Heart right ventricle (tissue), 16 donors: Measurements from ENCODE around the gene TSEN34. TPM values are rescaled to one million over a fixed set of nuclear protein-coding genes. Genes with fewer than 3 reads are reported as not detected.
A peak's percentile ranks its signal among the peaks of the same experiment; 100 is the strongest.
"Not testable (repeated sequence)": the region's sequence is repeated elsewhere in the genome, so short reads cannot be mapped to it uniquely, and the experiment has no call there.

ENCODE experiments used
- ATAC-seq, 8 donors: fragments of 200-7000 bp; cut with Tn5 transposase; one replicate each; pipeline ENCODE4 v1.9.1; 2020; ENCODE audit warnings: mild to moderate bottlenecking in 8 of 8, moderate library complexity in 8 of 8, moderate number of reproducible peaks in 1 of 8
- DNase-seq, 2 donors: peaks; one replicate each; pipeline ENCODE4 v3.0.0-alpha.2; 2020
- H3K27ac ChIP-seq, 10 donors: fragments of 200-600 bp; sonication (generic) in 2 of 10; one replicate each; pipeline versions ENCODE4 v1.5.0 to v1.8.0; 2020 to 2022; ENCODE audit warnings: mild to moderate bottlenecking in 3 of 10
- H3K27me3 ChIP-seq, 7 donors: fragments of 200-600 bp; one replicate each; pipeline ENCODE4 v1.8.0; 2021 to 2022; ENCODE audit warnings: mild to moderate bottlenecking in 2 of 7
- H3K36me3 ChIP-seq, 9 donors: fragments of 200-600 bp; sonication (generic) in 1 of 9; one replicate each; pipeline versions ENCODE4 v1.5.0 to v1.8.0; 2020 to 2022; ENCODE audit warnings: mild to moderate bottlenecking in 2 of 9
- H3K4me1 ChIP-seq, 9 donors: fragments of 200-600 bp; sonication (generic) in 1 of 9; one replicate each; pipeline versions ENCODE4 v1.5.0 to v1.8.0; 2020 to 2022; ENCODE audit warnings: mild to moderate bottlenecking in 4 of 9
- H3K4me3 ChIP-seq, 10 donors: fragments of 200-600 bp; sonication (generic) in 2 of 10; one replicate each; pipeline versions ENCODE4 v1.5.0 to v1.8.0; 2020 to 2022; ENCODE audit warnings: mild to moderate bottlenecking in 7 of 10, moderate library complexity in 2 of 10
- H3K9me3 ChIP-seq, 11 donors: fragments of 200-600 bp in 10 of 11; sonication (generic) in 2 of 11; one replicate each; pipeline versions ENCODE4 v1.5.0 to v1.8.0; 2013 to 2022; ENCODE audit warnings: mild to moderate bottlenecking in 2 of 11, control low read depth in 1 of 11, moderate library complexity in 1 of 11
- CTCF ChIP-seq, 9 donors: fragments of 200-600 bp; sonication (generic) in 2 of 9; IDR thresholded peaks; one replicate each; pipeline versions ENCODE4 v1.5.0 to v1.8.0; 2021 to 2022; ENCODE audit warnings: antibody characterized with exemption in 9 of 9, mild to moderate bottlenecking in 5 of 9, moderate library complexity in 1 of 9
- WGBS, 2 donors: extraction: QIAGEN DNeasy Blood & Tissue Kit; methylation state at CpG; one replicate each; pipeline ENCODE4 v1.1.7; 2013; ENCODE audit warnings: inconsistent platforms in 1 of 2; 5-methylcytosine and 5-hydroxymethylcytosine counted together
- intact Hi-C, 10 donors: fragments of 100-400 bp; cut with DNase I; formaldehyde crosslinking; loops; one replicate each; pipeline versions ENCODE4 v1.11.1 to v1.14.2; 2022
- polyA plus RNA-seq, 2 donors: library from polyadenylated mRNA; stranded (reverse); fragments of 200-250 nt; gene quantifications; one replicate each; pipeline ENCODE4 v1.2.3, GENCODE V29; 2013
- total RNA-seq, 10 donors: library from RNA; stranded (reverse); fragmentation: NEBNext Ultra II Directional in 3 of 10; extraction: Animal tissue kit (Norgen Biotek cat#: 25700) in 3 of 10; gene quantifications; one replicate each; pipeline versions ENCODE4 v1.2.1 to v1.2.4, GENCODE V29; 2021 to 2023
- donor health status: Arrhythmogenic right ventricular cardiomyopathy.
- donor health status: ischemic (EF 13 %, LVEDD 7.1; RV severe dilation, severe dysfunction).
- donor health status: healthy with polysubstance abuse.
- donor health status: DM: no; HTN: yes; CAD: no.
- donor health status: DM: no; HTN: no; CAD: no.
- donor health status: ischemic (EF 25% LVEDD 6.9; RV normal size, moderate dysfunction).
- donor health status: ischemic (EF 25% LVEDD 5.7; RV mildly dilated, moderate dysfunction).
- donor health status: healthy.
- donor health status: DM: yes; HTN: yes; CAD: no.
- donor health status: Ischemic cardiomyopathy.
- donor health status: ischemic (EF 35%, LVEDD 5.7; RV mildly dilated, moderate dysfunction).
- donor health status: nonischemic (EF 11% LVEDD 7.7; RV severe dilation, severe dysfunction).
- donor health status: DM: yes; HTN: yes; CAD: no.
- donor health status: PGD.
- donor health status: ischemic (EF 29% LVEDD 5.4; RV normal size, mild dysfunction).
- donor health status: nonischemic (EF 23%, LVEDD 6.1; RV moderate dilation, normal function).

The TSEN34 gene
- total and polyA plus RNA-seq, 12 donors = 5.6 to 38.0 (median 19.3) TPM

- H3K36me3 ChIP-seq = peaks cover 0 to 72% (median 0%) of the 10 kb centered on the region in 9 donors
- H3K4me1 ChIP-seq = no peaks in the 10 kb centered on the region
- peaks cover 0 to 5% (median 0%) of the 10 kb centered on the region in 7 donors for H3K27me3 ChIP-seq
- H3K9me3 ChIP-seq = no peaks in the 10 kb centered on the region
- ATAC-seq (peak; percentile 56 to 84 (median 75)), DNase-seq (no peak)
- TF ChIP-seq CTCF (IDR thresholded peaks at IDR 0.05) = no peak
- intact Hi-C loops = no loop called here
- WGBS, 2 donors = 67 to 76% methylated on average over 23 of the region's 23 CpGs
- H3K4me3 ChIP-seq = no peak overlapping the region
- no peak overlapping the region for H3K27ac ChIP-seq
These were observed 12.4 kb upstream of the TSEN34 start for GRCh38 chr19:54178581-54179261.

- H3K4me1 ChIP-seq = no peaks in the 10 kb centered on the region
- no peaks in the 10 kb centered on the region for H3K27me3 ChIP-seq
- H3K27ac ChIP-seq = no peak overlapping the region
- 83 to 86% methylated on average over 10 of the region's 10 CpGs for WGBS, 2 donors
- peaks cover 0 to 73% (median 0%) of the 10 kb centered on the region in 9 donors for H3K36me3 ChIP-seq
- no peaks in the 10 kb centered on the region for H3K9me3 ChIP-seq
- H3K4me3 ChIP-seq = no peak overlapping the region
- no peak for TF ChIP-seq CTCF (IDR thresholded peaks at IDR 0.05)
- no peak for DNase-seq
- peak in 1 of 8 donors; percentile 6 for ATAC-seq
- intact Hi-C loops = no loop called here
These were observed 11.8 kb upstream of the TSEN34 start for GRCh38 chr19:54179262-54179852.

GRCh38 chr19:54179921-54180461 is 11.1 kb upstream of the TSEN34 start:
- Histone ChIP-seq H3K9me3 (no peaks in the 10 kb centered on the region), H3K27me3 (no peaks in the 10 kb centered on the region), H3K27ac (no peak overlapping the region), H3K4me1 (no peaks in the 10 kb centered on the region), H3K36me3 (peaks cover 0 to 73% (median 0%) of the 10 kb centered on the region in 9 donors), H3K4me3 (no peak overlapping the region)
- intact Hi-C loops = no loop called here
- ATAC-seq (peak in 5 of 8 donors; percentile 13 to 45 (median 32)), DNase-seq (no peak)
- TF ChIP-seq CTCF (IDR thresholded peaks at IDR 0.05) = peak in 4 of 9 donors; percentile 11 to 27 (median 18)
- WGBS, 2 donors = 57 to 60% methylated on average over 10 of the region's 10 CpGs

GRCh38 chr19:54180691-54181091 is 10.4 kb upstream of the TSEN34 start:
- Histone ChIP-seq H3K4me1 (no peaks in the 10 kb centered on the region), H3K27me3 (no peaks in the 10 kb centered on the region), H3K9me3 (no peaks in the 10 kb centered on the region), H3K27ac (no peak overlapping the region), H3K36me3 (peaks cover 0 to 75% (median 0%) of the 10 kb centered on the region in 9 donors), H3K4me3 (no peak overlapping the region)
- ATAC-seq (no peak), DNase-seq (no peak)
- no peak for TF ChIP-seq CTCF (IDR thresholded peaks at IDR 0.05)
- 96 to 98% methylated on average over 37 of the region's 37 CpGs for WGBS, 2 donors
- intact Hi-C loops = no loop called here

GRCh38 chr19:54181894-54182293 is 9.2 kb upstream of the TSEN34 start:
- H3K36me3 ChIP-seq = peaks cover 0 to 75% (median 0%) of the 10 kb centered on the region in 9 donors
- H3K4me3 ChIP-seq, H3K4me1 ChIP-seq, H3K27me3 ChIP-seq, DNase-seq, intact Hi-C loops, H3K27ac ChIP-seq, H3K9me3 ChIP-seq, ATAC-seq: not testable (repeated sequence)
- WGBS, 2 donors = 88 to 93% methylated on average over 3 of the region's 3 CpGs
